HG03060 (cell line): ENCODE measurements around the gene NGDN.

Source experiments
- ATAC-seq: cut with Tn5 transposase; IDR thresholded peaks from one replicate; pipeline ENCODE4 v1.9.1; 2021; ENCODE audit warnings: low read depth, moderate number of reproducible peaks; ENCODE audit not compliant: unreplicated experiment

Gene NGDN

DNA sequence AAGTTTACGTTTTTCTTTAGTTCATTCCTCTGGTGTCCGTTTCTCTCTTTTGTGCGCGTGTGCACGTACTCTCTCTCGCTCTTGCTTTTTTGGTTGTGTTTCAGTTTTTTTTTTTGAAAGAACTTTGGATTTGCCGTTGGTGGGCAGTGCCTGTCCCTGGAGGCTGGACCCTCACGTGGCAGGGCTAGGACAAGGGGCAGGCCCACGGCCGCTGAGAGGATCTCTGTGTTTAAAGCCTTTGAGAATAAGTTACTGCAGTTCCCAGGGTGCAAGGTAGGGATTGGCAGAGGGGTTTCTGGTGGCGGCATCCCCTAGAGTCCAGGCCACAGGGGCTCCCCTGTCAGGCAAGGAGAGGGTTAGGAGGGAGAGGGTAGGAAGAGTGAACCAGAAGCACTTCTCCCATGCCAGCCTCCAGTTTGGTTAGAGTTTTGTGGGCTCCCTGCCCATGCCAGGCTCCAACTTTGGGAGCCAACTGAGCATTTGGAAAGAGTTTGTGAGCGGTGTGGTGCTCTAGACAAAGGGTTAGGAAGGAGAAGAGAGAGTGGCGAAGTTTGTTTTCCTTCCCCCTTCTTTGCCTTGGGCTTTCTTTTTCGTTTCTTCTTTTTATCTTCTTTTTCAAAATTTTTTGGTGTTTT is 51.5 kb downstream of the NGDN start:
- no peak for ATAC-seq

DNA sequence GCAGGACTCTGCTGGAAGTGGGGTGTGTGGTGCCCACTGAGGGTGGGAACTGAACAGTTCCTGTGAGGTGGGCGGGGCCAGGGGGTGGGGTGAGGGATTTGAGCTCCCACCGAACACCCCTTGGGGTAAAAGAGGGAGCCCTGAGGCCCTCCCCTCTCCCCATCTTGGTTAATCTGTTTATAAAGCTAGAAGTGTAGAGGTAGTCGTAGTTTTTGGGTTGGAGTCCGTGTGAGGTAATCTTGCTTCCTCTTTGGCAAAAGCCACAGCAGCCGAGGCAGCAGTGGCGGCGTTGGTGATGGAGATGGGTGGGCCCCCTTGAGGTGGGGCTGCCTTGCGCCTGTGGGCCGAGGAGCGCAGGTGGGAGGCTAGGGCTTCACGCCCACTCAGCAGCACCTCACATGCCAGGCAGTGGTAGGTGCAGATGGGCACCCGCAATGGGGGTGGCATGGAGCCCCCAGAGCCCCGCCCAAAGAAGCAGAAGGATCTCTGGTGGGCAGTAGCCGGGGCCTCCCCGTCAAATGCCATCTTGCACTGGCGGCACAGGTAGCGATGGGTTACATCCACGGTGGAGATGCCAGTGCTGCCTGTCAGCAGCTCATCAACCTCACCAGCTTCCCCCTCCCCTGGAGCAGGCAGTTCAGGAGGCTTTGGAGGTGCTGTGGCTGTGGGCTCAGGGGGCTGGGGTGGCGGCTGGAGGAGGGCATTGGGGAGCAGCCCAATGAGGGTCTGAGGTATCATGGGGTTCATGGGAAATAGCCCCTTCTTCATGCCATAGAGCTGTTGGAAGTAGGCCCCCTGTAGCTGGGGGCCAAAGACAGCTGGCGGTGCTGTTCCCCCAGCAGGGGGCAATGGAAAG is 52.5 kb downstream of the NGDN start:
- no peak for ATAC-seq

DNA sequence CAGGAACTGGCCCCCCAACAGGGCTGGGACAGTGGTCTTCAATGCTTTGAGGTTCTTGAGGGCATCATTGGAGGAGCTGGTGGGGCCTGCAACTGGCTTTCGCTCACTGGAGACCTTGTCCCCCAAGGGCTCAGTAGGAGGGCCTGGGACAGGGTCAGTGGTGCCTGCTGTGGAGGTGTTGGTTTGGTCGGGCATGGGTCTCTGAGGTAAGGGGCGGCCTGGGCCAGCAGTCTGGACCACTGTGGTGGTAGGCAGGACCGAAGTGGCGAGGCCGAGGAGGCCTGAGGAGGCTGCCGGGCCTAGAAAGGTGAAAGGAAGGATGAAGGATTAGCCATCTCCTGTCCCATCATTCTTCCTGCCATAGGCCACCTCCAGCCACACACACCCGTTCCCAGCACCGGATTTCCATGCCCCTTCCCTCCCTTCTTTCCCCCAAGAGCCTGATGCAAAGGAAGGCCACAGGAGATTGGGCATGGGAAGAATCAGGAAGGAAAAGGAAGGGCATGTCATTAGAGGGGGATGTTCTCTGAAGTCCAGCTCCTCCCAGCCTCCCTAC is 53.2 kb downstream of the NGDN start:
- ATAC-seq: no peak

DNA sequence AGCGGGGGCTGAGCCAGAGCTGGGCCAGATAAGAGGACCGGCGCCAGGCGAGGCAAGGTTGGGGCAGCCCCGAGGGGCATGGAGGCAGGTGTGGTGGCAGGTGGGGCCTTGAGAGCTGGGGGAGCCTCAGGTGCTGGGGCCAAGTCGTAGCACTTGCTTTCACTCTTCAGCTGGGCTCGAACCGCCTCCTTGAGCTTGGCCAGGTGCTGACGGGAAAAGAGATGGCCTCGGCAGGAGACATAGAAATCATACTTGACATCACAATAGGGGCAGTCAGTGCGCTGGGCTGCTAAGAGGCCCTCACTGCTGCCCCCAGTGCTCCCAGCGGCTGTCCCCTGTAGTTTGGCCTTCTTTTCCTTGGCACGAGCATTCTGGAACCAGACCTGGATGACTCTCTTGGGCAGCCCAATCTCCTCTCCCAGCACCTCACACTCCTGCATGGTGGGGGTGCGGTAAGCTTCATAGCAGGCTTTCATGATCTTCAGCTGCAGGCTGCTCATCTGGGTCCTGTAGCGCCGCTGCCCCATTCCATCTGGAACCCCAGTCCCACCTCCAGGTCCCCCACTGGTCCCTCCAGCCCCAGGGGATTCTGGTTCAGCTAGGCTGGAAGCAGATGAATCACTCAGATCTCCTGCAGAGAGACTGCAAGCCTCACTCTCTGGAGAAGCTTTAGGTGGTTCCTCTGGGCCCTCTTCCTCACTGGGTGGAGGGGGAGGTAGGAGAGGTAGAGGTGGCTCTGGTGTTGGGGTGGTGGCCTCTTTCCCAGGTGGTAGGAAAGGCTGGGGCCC is 53.9 kb downstream of the NGDN start:
- ATAC-seq: no peak

DNA sequence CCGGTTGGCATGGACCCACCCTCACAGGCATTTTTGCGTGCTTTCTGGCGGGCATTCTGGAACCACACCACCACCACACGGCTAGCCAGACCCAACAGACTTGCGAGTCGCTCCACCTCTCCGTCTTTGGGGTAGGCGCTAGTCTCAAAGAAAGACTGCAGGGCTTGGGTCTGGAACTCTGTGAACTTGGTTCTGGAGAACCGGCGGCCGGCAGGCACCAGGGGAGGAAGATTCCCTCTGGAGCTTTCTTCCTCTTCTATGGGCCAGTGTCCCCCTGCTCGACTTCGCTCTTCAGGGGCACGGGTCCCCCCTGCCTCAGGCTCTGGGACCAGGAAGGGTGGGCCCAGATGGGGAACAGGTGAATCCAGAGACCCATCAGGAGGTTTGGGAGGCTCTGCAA is 55.5 kb downstream of the NGDN start:
- ATAC-seq: no peak

DNA sequence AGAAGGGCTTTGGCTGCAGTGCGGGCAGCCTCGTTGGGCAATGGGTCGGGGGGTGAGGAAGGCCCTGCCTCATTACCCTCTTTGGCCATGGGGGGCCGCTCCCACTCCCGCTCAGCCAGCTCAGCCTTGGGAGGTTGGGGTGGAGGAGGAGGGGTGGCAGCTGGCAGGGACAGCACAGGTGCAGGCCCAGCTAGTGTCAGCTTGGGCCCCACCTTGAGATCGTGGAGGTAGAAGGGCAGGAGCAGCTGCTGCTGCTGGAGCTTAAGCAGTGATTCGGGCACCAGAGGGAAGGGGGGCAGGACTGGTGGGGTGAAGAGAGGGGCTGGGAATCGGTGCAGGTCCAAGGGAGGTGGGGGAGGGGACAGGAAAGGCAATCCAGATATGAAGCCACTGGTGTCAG is 56.1 kb downstream of the NGDN start:
- no peak for ATAC-seq
